Measurements from ENCODE around the gene MYH7. TPM values are rescaled to one million over a fixed set of nuclear protein-coding genes. Genes with fewer than 3 reads are reported as not detected.

The MYH7 gene
- polyA plus RNA-seq, 1 of the 3 experiments (the other 2 are of a cell fraction), result not detected

- no peaks in the 10 kb centered on the region for H3K79me2 ChIP-seq (ENCODE audit: insufficient read depth)
- H3K4me1 ChIP-seq (ENCODE audit: control insufficient read depth in 1 of 2, insufficient read depth in 2 of 2, low read depth in 1 of 2, low read length in 1 of 2), result no peaks in the 10 kb centered on the region
- H3K9me2 ChIP-seq, result no peaks in the 10 kb centered on the region
- 57% methylated on average over 5 of the region's 6 CpGs for WGBS (ENCODE audit: low lambda C conversion rate)
- ChIA-PET POLR2A (no interaction called here), CTCF (interaction anchor here (3.2 kb wide), 1 partner anchor 44 kb away, joined by 11 read pairs; no protein-coding TSS in a partner anchor)
- H3F3A ChIP-seq (replicated peaks; ENCODE audit: insufficient read depth), result no peaks in the 10 kb centered on the region
- no peak overlapping the region for H3K4me3 ChIP-seq (ENCODE audit: low read depth in 2 of 2, low read length in 1 of 2)
- DNase-seq, result no peak
- H3K9ac ChIP-seq, result no peak overlapping the region
- no peak overlapping the region for H3K27ac ChIP-seq (ENCODE audit: low read depth in 2 of 2, low read length in 1 of 2)
- no peaks in the 10 kb centered on the region for H3K9me3 ChIP-seq
- H3K36me3 ChIP-seq (replicated peaks in 1 of 2; ENCODE audit: control insufficient read depth in 1 of 2, insufficient read depth in 2 of 2, low read length in 1 of 2), result no peaks in the 10 kb centered on the region
- H2AFZ ChIP-seq (ENCODE audit: low read depth), result no peak overlapping the region
- no peak for TF ChIP-seq USF2 (IDR thresholded peaks at IDR 0.05; ENCODE audit: borderline replicate concordance, low read depth, low read length)
- TF ChIP-seq USF1 (IDR thresholded peaks at IDR 0.05; ENCODE audit: borderline replicate concordance, low read depth), result no peak
- TF ChIP-seq GABPA (IDR thresholded peaks at IDR 0.05; ENCODE audit: low read depth), result no peak
- no peak for TF ChIP-seq REST (IDR thresholded peaks at IDR 0.05; ENCODE audit: low read depth, low read length)
- TF ChIP-seq PBX3 (IDR thresholded peaks at IDR 0.05), result no peak
- TF ChIP-seq YY1 (IDR thresholded peaks at IDR 0.05; ENCODE audit: low read depth), result no peak
- no peak for TF ChIP-seq RCOR1 (IDR thresholded peaks at IDR 0.05; ENCODE audit: low read length)
- TF ChIP-seq RXRA (IDR thresholded peaks at IDR 0.05; ENCODE audit: borderline replicate concordance, low read depth), result no peak
- TF ChIP-seq CTCF (IDR thresholded peaks at IDR 0.05), result no peak
- no peak for TF ChIP-seq MEF2A (IDR thresholded peaks at IDR 0.05; ENCODE audit: borderline replicate concordance, low read depth)
- no peak for TF ChIP-seq SIN3A (IDR thresholded peaks at IDR 0.05; ENCODE audit: borderline replicate concordance, low read depth, low read length)
- TF ChIP-seq MAX (IDR thresholded peaks at IDR 0.05; ENCODE audit: low read depth), result no peak
- TF ChIP-seq EZH2phosphoT487 (IDR thresholded peaks at IDR 0.05; ENCODE audit: borderline replicate concordance, low read depth), result no peak
- TF ChIP-seq FOSL2 (IDR thresholded peaks at IDR 0.05; ENCODE audit: borderline replicate concordance, low read depth), result no peak
- H3K4me2 ChIP-seq, result no peak overlapping the region
- peaks cover 6% of the 10 kb centered on the region for H3K27me3 ChIP-seq (ENCODE audit: insufficient read depth)
- H4K20me1 ChIP-seq (ENCODE audit: insufficient read depth), result no peaks in the 10 kb centered on the region
Measured at GRCh38 chr14:23423657-23424056, 11.8 kb downstream of the MYH7 start.
